PC-9 (cell line): ENCODE measurements around the gene LMNTD2.

Experiments
- CTCF ChIP-seq: fragments of 200-600 bp; sonication (generic); conservative IDR thresholded peaks from 2 replicates; pipeline ENCODE4 v1.6.1; 2017; ENCODE audit warnings: mixed run types, antibody characterized with exemption, mild to moderate bottlenecking, moderate library complexity
- EZH2 ChIP-seq: fragments of 200-600 bp; sonication (generic); IDR thresholded peaks from 2 replicates; pipeline ENCODE4 v1.8.0; 2017; ENCODE audit warnings: antibody characterized with exemption, low read depth

GRCh38 chr11:607020-607780 lies 46.7 kb upstream of the LMNTD2 start:
- TF ChIP-seq CTCF (no peak), EZH2 (no peak)
